Stimulated activated CD4-positive, alpha-beta T cell treated with anti-CD3 and anti-CD28 coated beads, Interleukin-15, amount 100 ng/mL, for 1 hour (primary cell): ENCODE results near the gene TACC3.

Experiments
- DNase-seq, 2 donors: peaks; one replicate each; pipeline ENCODE4 v3.0.0-alpha.2; 2020; ENCODE audit warnings: low read depth in 1 of 2, low spot score in 1 of 2

Gene TACC3

DNA sequence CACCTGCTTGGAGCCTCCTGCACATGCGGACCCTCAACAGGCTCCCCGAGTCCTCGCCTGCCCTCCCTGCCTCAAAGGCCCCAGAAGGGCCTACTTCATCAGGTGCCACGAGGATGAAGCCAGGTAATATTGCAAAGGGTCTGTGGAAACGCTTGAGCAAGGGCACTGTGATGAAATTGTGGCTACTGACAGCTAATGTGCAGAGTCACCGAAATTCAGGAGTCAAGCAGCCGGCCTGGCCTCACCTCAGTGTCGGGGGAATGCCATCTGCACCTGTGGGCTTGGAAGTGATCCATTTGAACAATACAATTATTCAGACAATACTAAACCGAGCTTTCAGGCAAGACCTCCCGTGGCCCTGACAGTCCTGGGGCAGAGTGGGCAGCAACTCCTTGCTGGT is 68.7 kb downstream of the TACC3 start:
- no peak for DNase-seq

DNA sequence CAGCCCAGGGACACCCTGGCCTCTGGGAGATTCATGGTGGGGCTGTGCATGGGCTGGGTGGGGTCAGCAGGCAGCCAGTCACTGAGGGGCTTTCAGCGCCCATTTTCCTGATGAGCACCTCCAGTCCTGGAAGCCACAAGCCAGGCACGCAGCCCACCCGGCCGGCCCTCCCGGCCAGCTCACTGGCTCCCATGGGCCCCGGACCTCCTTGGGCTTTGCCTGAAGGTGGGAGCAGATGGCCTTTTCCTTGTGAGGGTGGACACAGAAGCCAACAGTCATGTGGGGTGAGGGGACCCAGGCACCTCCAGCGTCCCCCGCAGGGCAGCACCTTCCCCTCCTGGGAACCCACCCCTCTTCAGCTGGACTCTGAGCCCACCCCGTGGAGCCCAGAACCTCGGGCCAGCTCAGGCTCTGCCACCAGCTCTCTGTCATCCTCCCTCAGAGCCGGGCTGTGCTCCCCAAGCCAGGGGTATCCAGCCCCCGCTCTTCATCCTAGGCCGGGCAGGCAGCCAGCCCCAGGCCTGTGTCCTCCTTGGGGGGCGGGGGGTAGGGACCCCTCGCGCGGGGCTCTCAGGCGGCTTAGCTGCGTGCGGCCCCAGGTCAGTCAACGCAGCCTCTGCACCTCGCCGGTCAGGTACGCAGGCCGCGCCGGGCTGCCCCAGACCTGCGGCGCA is 71.0 kb downstream of the TACC3 start:
- DNase-seq, result no peak

- peak in 1 of 2 donors; percentile 43 for DNase-seq
These were observed 71.6 kb downstream of the TACC3 start, which contains the start of gene FGFR3 for GRCh38 chr4:1792832-1793495. Gene FGFR3 (plus strand): TSS chr4:1793293. CDS start chr4:1793935, 642 bp downstream.

DNA sequence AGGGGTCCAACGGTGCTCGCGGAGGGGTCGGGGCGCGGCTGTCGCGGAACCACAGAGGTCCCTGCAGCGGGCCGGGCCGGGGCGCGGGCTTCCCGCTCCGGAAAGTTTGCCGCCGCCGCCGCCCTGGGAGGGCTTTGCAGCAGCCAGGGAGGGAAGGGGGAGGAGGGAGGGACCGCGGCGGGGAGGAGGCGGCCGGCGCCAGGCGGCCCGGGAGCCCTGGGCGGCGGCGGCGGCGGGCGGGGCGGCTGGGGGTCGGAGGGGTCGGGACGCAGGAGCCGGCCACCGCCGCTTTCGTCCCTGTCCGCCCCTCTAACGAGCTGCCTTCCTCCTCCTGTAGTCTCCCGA is 72.1 kb downstream of the TACC3 start:
- DNase-seq, result peak; percentile 9 to 28

GRCh38 chr4:1793940-1794808 is 72.9 kb downstream of the TACC3 start:
- DNase-seq, result no peak
